Measurements from ENCODE around the gene SPTBN1. TPM values are rescaled to one million over a fixed set of nuclear protein-coding genes. Genes with fewer than 3 reads are reported as not detected.
"Not testable (repeated sequence)": the region's sequence is repeated elsewhere in the genome, so short reads cannot be mapped to it uniquely, and the experiment has no call there.

The SPTBN1 gene
- polyA plus RNA-seq, 1 experiment = 56.6 TPM

- Histone ChIP-seq H3K27me3 (ENCODE audit: control insufficient read depth, insufficient read depth, low read length) (no peaks in the 10 kb centered on the region), H3K4me3 (ENCODE audit: low read depth, low read length) (no peak overlapping the region), H3K27ac (ENCODE audit: low read depth, low read length) (no peak overlapping the region), H3K9me3 (ENCODE audit: control insufficient read depth, insufficient read depth, low read length) (no peaks in the 10 kb centered on the region)
- TF ChIP-seq, protein P1, sequence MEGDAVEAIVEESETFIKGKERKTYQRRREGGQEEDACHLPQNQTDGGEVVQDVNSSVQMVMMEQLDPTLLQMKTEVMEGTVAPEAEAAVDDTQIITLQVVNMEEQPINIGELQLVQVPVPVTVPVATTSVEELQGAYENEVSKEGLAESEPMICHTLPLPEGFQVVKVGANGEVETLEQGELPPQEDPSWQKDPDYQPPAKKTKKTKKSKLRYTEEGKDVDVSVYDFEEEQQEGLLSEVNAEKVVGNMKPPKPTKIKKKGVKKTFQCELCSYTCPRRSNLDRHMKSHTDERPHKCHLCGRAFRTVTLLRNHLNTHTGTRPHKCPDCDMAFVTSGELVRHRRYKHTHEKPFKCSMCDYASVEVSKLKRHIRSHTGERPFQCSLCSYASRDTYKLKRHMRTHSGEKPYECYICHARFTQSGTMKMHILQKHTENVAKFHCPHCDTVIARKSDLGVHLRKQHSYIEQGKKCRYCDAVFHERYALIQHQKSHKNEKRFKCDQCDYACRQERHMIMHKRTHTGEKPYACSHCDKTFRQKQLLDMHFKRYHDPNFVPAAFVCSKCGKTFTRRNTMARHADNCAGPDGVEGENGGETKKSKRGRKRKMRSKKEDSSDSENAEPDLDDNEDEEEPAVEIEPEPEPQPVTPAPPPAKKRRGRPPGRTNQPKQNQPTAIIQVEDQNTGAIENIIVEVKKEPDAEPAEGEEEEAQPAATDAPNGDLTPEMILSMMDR (IDR thresholded peaks at IDR 0.05; ENCODE audit: low read depth, low read length) = no peak
- POLR2A ChIA-PET = no interaction called here
- DNase-seq (ENCODE audit: low read depth, low spot score) = no peak
- CTCF ChIA-PET = interaction anchor here (1.6 to 1.9 kb wide), 2 partner anchors 17 to 21 kb away, joined by 4 to 6 read pairs; no protein-coding TSS in a partner anchor
Observed at GRCh38 chr2:54687595-54688152, 231.5 kb downstream of the SPTBN1 start.

GRCh38 chr2:54691445-54692135, 235.5 kb downstream of the SPTBN1 start:
- TF ChIP-seq, protein P1 (IDR thresholded peaks at IDR 0.05; ENCODE audit: low read depth, low read length) = no peak
- no peak overlapping the region for H3K4me3 ChIP-seq (ENCODE audit: low read depth, low read length)
- H3K9me3 ChIP-seq (ENCODE audit: control insufficient read depth, insufficient read depth, low read length) = no peaks in the 10 kb centered on the region
- ChIA-PET POLR2A (no interaction called here), CTCF (interaction anchor here (3.6 kb wide), 1 partner anchor 13 kb away, joined by 15 read pairs; no protein-coding TSS in a partner anchor)
- no peaks in the 10 kb centered on the region for H3K27me3 ChIP-seq (ENCODE audit: control insufficient read depth, insufficient read depth, low read length)
- no peak overlapping the region for H3K27ac ChIP-seq (ENCODE audit: low read depth, low read length)
- no peak for DNase-seq (ENCODE audit: low read depth, low spot score)

- Histone ChIP-seq H3K4me3 (ENCODE audit: low read depth, low read length) (no peak overlapping the region), H3K9me3 (ENCODE audit: control insufficient read depth, insufficient read depth, low read length) (no peaks in the 10 kb centered on the region), H3K27ac (ENCODE audit: low read depth, low read length) (no peak overlapping the region), H3K27me3 (ENCODE audit: control insufficient read depth, insufficient read depth, low read length) (no peaks in the 10 kb centered on the region)
- TF ChIP-seq, protein P1 (IDR thresholded peaks at IDR 0.05; ENCODE audit: low read depth, low read length) = no peak
- no peak for DNase-seq (ENCODE audit: low read depth, low spot score)
- ChIA-PET CTCF (interaction anchor here (3.6 kb wide), 1 partner anchor 12 kb away, joined by 15 read pairs; no protein-coding TSS in a partner anchor), POLR2A (no interaction called here)
Observed at GRCh38 chr2:54692556-54692955, 236.4 kb downstream of the SPTBN1 start.

GRCh38 chr2:54695378-54695777, 239.3 kb downstream of the SPTBN1 start:
- no peaks in the 10 kb centered on the region for H3K27me3 ChIP-seq (ENCODE audit: control insufficient read depth, insufficient read depth, low read length)
- CTCF ChIA-PET = no interaction called here
- DNase-seq (ENCODE audit: low read depth, low spot score) = no peak
- POLR2A ChIA-PET = no interaction called here
- H3K9me3 ChIP-seq (ENCODE audit: control insufficient read depth, insufficient read depth, low read length) = no peaks in the 10 kb centered on the region; the same call in 1 of the 2 replicates
- no peak overlapping the region for H3K4me3 ChIP-seq (ENCODE audit: low read depth, low read length)
- H3K27ac ChIP-seq (ENCODE audit: low read depth, low read length) = no peak overlapping the region
- TF ChIP-seq, protein P1 (IDR thresholded peaks at IDR 0.05; ENCODE audit: low read depth, low read length) = no peak

GRCh38 chr2:54697934-54698333, 241.8 kb downstream of the SPTBN1 start:
- POLR2A ChIA-PET = no interaction called here
- H3K27ac ChIP-seq (ENCODE audit: low read depth, low read length) = no peak overlapping the region

DNA sequence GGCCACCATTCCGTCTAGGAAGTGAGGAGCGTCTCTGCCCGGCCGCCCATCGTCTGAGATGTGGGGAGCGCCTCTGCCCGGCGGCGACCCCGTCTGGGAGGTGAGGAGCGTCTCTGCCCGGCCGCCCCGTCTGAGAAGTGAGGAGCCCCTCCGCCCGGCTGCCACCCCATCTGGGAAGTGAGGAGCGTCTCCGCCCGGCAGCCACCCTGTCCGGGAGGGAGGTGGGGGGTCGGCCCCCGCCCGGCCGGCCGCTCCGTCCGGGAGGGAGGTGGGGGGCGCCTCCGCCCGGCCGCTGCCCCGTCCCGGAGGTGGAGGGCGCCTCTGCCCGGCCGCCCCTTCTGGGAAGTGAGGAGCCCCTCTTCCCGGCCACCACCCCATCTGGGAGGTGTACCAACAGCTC, 242.8 kb downstream of the SPTBN1 start:
- DNase-seq (ENCODE audit: low read depth, low spot score); H3K4me3 ChIP-seq (ENCODE audit: low read depth, low read length); H3K9me3 ChIP-seq (ENCODE audit: control insufficient read depth, insufficient read depth, low read length); H3K27ac ChIP-seq (ENCODE audit: low read depth, low read length); H3K27me3 ChIP-seq (ENCODE audit: control insufficient read depth, insufficient read depth, low read length); POLR2A ChIA-PET; CTCF ChIA-PET: not testable (repeated sequence)

More at GRCh38 chr2:54697934-54698333, 241.8 kb downstream of the SPTBN1 start:
- Histone ChIP-seq H3K9me3 (ENCODE audit: control insufficient read depth, insufficient read depth, low read length) (no peaks in the 10 kb centered on the region; the same call in 1 of the 2 replicates), H3K4me3 (ENCODE audit: low read depth, low read length) (no peak overlapping the region), H3K27me3 (ENCODE audit: control insufficient read depth, insufficient read depth, low read length) (no peaks in the 10 kb centered on the region)
- TF ChIP-seq, protein P1 (IDR thresholded peaks at IDR 0.05; ENCODE audit: low read depth, low read length) = no peak
- CTCF ChIA-PET = interaction anchor here (1.3 kb wide), 1 partner anchor 40 kb away, joined by 3 read pairs; no protein-coding TSS in a partner anchor
- no peak for DNase-seq (ENCODE audit: low read depth, low spot score)
